ENCODE results near the gene CASQ1. TPM values are rescaled to one million over a fixed set of nuclear protein-coding genes. Genes with fewer than 3 reads are reported as not detected.

CASQ1 gene
- total RNA-seq, 8 experiments from 2014 or later = 0.16 to 0.81 (median 0.21) TPM; not detected in 1

DNA sequence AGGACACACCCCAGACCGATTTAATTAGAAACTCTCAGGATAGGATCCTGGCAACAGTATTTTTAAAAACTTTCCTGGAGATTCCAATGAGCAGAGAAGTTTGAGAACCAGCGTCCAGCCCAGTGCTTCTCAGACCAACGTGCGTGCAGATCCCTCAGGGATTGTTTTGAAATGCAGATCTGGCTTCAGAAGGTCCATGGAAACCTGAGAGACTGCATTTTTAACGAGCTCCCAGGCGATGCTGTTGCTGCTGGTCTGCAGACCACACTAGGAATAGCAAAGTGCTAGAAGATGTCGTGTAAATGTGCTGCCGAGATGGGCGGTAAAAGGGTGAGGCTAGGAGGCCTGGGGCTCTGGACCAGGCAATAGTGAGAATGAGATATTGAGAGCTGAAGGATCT lies 18.4 kb upstream of the CASQ1 start:
- WGBS, 10 experiments = 8 to 62% (median 21%) methylated on average over 2 to 9 of the region's 9 CpGs
- in situ Hi-C loops (cut with MboI; ENCODE audit: low pct_unique_long_range_greater_than_20kb in 2 of 9, low sequenced_read_pairs in 9 of 9, unreplicated experiment in 9 of 9) = no loop called here
- H3K4me3 ChIP-seq = no peak overlapping the region
- H3K27ac ChIP-seq = no peak overlapping the region
- ATAC-seq (replicated peaks in 6 of 8) = peak; percentile 35 to 93 (median 48)
- peaks cover 22 to 33% of the 10 kb centered on the region in 2 donors for H3K4me1 ChIP-seq (replicated peaks in 1 of 2)

- in situ Hi-C loops (cut with MboI; ENCODE audit: low pct_unique_long_range_greater_than_20kb in 2 of 9, low sequenced_read_pairs in 9 of 9, unreplicated experiment in 9 of 9) = no loop called here
- Histone ChIP-seq H3K27ac (no peak overlapping the region), H3K4me1 (replicated peaks in 1 of 2) (peaks cover 2 to 4% of the 10 kb centered on the region in 2 donors), H3K4me3 (no peak overlapping the region)
- 83 to 100% (median 93%) methylated on average over 1 to 2 of the region's 2 CpGs; no CpG with 5 or more reads in 2 of the 10 experiments for WGBS, 10 experiments
- ATAC-seq (replicated peaks in 6 of 8) = no peak
Observed at GRCh38 chr1:160177231-160177630, 13.1 kb upstream of the CASQ1 start.

DNA sequence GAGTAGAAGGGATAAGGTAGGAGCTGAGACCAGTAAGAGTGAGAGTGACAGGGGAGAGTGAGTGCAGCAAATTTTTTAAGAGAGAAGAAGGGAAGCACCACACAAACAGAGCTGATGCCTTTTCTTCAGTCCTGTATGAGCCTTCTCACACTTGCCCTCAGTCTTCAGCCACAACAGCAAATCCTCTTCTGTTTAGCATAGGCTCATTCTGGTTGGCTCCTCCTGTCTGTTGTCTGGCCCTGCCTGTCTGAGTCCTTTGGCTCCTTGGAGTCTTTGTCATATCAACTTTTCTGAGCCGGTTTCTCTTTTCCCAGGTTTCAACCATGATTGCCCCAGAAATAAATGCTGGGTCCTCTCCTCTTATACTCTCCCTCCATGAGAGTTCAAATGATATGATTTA lies 12.7 kb upstream of the CASQ1 start:
- WGBS, 10 experiments = 60 to 100% (median 83%) methylated on average over 1 of the region's 1 CpG; no CpG with 5 or more reads in 5 of the 10 experiments
- peak in 2 of 8 experiments; percentile 48 to 64 for ATAC-seq (replicated peaks in 6 of 8)
- Histone ChIP-seq H3K4me1 (replicated peaks in 1 of 2) (peaks cover 0 to 2% of the 10 kb centered on the region in 2 donors), H3K4me3 (no peak overlapping the region), H3K27ac (no peak overlapping the region)
- in situ Hi-C loops (cut with MboI; ENCODE audit: low pct_unique_long_range_greater_than_20kb in 2 of 9, low sequenced_read_pairs in 9 of 9, unreplicated experiment in 9 of 9) = no loop called here

GRCh38 chr1:160178731-160179130 lies 11.6 kb upstream of the CASQ1 start:
- peaks cover 0 to 2% of the 10 kb centered on the region in 2 donors for H3K4me1 ChIP-seq (replicated peaks in 1 of 2)
- in situ Hi-C loops (cut with MboI; ENCODE audit: low pct_unique_long_range_greater_than_20kb in 2 of 9, low sequenced_read_pairs in 9 of 9, unreplicated experiment in 9 of 9) = no loop called here
- no peak overlapping the region for H3K4me3 ChIP-seq
- WGBS, 10 experiments = 20 to 100% (median 91%) methylated on average over 1 to 2 of the region's 2 CpGs; no CpG with 5 or more reads in 2 of the 10 experiments
- H3K27ac ChIP-seq = no peak overlapping the region
- no peak for ATAC-seq (replicated peaks in 6 of 8)

GRCh38 chr1:160179336-160179735 lies 11.0 kb upstream of the CASQ1 start:
- Histone ChIP-seq H3K4me1 (replicated peaks in 1 of 2) (peaks cover 0 to 2% of the 10 kb centered on the region in 2 donors), H3K27ac (no peak overlapping the region), H3K4me3 (no peak overlapping the region)
- WGBS, 10 experiments = 0 to 100% (median 90%) methylated on average over 1 to 4 of the region's 4 CpGs; no CpG with 5 or more reads in 3 of the 10 experiments
- in situ Hi-C loops (cut with MboI; ENCODE audit: low pct_unique_long_range_greater_than_20kb in 2 of 9, low sequenced_read_pairs in 9 of 9, unreplicated experiment in 9 of 9) = no loop called here
- peak in 3 of 8 experiments; percentile 42 to 85 (median 71) for ATAC-seq (replicated peaks in 6 of 8)

DNA sequence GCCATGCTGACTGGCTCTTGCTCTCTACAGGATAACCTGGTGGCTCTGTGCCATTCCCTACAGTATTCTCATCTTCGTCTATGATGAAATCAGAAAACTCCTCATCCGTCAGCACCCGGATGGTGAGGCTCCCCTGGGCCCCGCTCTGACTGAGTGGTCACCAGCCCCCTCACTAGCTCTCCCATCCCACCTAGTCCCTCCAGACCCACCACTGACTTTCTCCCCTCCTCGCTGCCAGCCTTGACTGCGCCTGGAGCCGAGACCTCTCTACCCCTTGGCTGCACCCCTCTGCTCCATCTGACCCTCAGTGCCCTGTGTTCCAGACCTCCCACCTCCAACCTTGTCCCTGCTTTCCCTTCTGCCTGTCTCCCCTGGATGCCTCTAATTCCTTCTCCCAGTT lies 4.1 kb upstream of the CASQ1 start:
- WGBS, 10 experiments = 80 to 90% (median 87%) methylated on average over 2 to 4 of the region's 7 CpGs; no CpG with 5 or more reads in 6 of the 10 experiments
- no peak overlapping the region for H3K27ac ChIP-seq
- in situ Hi-C loops (cut with MboI; ENCODE audit: low pct_unique_long_range_greater_than_20kb in 2 of 9, low sequenced_read_pairs in 9 of 9, unreplicated experiment in 9 of 9) = no loop called here
- no peak overlapping the region for H3K4me3 ChIP-seq
- peaks cover 9 to 12% of the 10 kb centered on the region in 2 donors for H3K4me1 ChIP-seq (replicated peaks in 1 of 2)
- ATAC-seq (replicated peaks in 6 of 8) = no peak

- H3K27ac ChIP-seq = no peak overlapping the region
- WGBS, 10 experiments = 73 to 92% (median 75%) methylated on average over 2 of the region's 2 CpGs; no CpG with 5 or more reads in 7 of the 10 experiments
- H3K4me3 ChIP-seq = no peak overlapping the region
- peaks cover 9 to 12% of the 10 kb centered on the region in 2 donors for H3K4me1 ChIP-seq (replicated peaks in 1 of 2)
- ATAC-seq (replicated peaks in 6 of 8) = no peak
- in situ Hi-C loops (cut with MboI; ENCODE audit: low pct_unique_long_range_greater_than_20kb in 2 of 9, low sequenced_read_pairs in 9 of 9, unreplicated experiment in 9 of 9) = no loop called here
Observed at GRCh38 chr1:160186729-160187128, 3.6 kb upstream of the CASQ1 start.

GRCh38 chr1:160187407-160187806 lies 3.0 kb upstream of the CASQ1 start:
- Histone ChIP-seq H3K4me1 (replicated peaks in 1 of 2) (peaks cover 9 to 12% of the 10 kb centered on the region in 2 donors), H3K4me3 (no peak overlapping the region), H3K27ac (no peak overlapping the region)
- WGBS, 10 experiments = 0 to 93% (median 75%) methylated on average over 1 to 7 of the region's 7 CpGs; no CpG with 5 or more reads in 4 of the 10 experiments
- no peak for ATAC-seq (replicated peaks in 6 of 8)
- in situ Hi-C loops (cut with MboI; ENCODE audit: low pct_unique_long_range_greater_than_20kb in 2 of 9, low sequenced_read_pairs in 9 of 9, unreplicated experiment in 9 of 9) = no loop called here

GRCh38 chr1:160188341-160188740 lies 2.0 kb upstream of the CASQ1 start:
- Histone ChIP-seq H3K27ac (no peak overlapping the region), H3K4me3 (no peak overlapping the region), H3K4me1 (replicated peaks in 1 of 2) (peaks cover 11 to 18% of the 10 kb centered on the region in 2 donors)
- WGBS, 10 experiments = 60 to 100% (median 92%) methylated on average over 1 to 4 of the region's 7 CpGs; no CpG with 5 or more reads in 5 of the 10 experiments
- ATAC-seq (replicated peaks in 6 of 8) = no peak
- in situ Hi-C loops (cut with MboI; ENCODE audit: low pct_unique_long_range_greater_than_20kb in 2 of 9, low sequenced_read_pairs in 9 of 9, unreplicated experiment in 9 of 9) = no loop called here

DNA sequence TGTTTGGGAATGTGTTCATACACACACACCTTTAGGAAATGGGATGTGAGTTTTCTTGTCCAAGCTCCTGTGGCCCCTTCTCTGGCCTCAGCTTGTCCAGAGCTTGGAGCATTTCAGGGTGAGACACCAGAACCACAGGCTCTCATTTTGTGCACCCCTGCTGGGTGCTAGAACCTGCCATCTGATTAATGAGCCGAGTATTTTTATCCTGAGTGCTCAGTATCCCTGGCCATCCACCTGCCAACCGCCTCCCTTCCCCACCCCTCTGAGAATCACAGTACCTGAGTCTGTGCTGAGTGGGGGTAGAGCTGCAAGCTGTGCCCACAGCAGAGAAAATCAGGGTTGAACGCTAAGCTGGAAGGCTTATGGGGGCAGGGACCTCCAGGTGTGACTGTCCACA lies 1.4 kb downstream of the CASQ1 start:
- no peak for ATAC-seq (replicated peaks in 6 of 8)
- in situ Hi-C loops (cut with MboI; ENCODE audit: low pct_unique_long_range_greater_than_20kb in 2 of 9, low sequenced_read_pairs in 9 of 9, unreplicated experiment in 9 of 9) = loop anchor here in 1 of 9 experiments (10.0 kb wide), 1 partner anchor 103 kb away; no protein-coding TSS in a partner anchor
- Histone ChIP-seq H3K4me1 (replicated peaks in 1 of 2) (peaks cover 17 to 23% of the 10 kb centered on the region in 2 donors), H3K27ac (no peak overlapping the region), H3K4me3 (no peak overlapping the region)
- 33 to 100% (median 89%) methylated on average over 1 to 3 of the region's 3 CpGs; no CpG with 5 or more reads in 4 of the 10 experiments for WGBS, 10 experiments

DNA sequence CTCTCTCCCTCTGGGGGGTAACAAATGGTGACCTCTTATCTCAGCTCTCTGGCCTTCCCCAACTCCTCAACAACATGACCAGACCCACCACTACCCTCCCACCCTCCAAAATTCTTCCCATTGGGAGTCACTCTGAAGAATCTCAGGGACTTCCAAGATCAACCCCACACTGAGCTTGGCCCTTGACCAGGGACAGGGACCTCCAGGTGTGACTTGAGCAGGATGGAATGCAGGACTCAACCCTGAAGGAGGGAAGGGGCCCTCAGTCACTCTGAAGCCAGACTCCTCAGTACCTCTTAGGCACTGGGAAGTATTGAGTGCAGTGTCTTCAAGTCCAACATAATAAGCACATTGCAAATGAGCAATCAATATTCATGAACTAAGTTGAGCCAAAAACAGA lies 1.9 kb downstream of the CASQ1 start:
- in situ Hi-C loops (cut with MboI; ENCODE audit: low pct_unique_long_range_greater_than_20kb in 2 of 9, low sequenced_read_pairs in 9 of 9, unreplicated experiment in 9 of 9) = loop anchor here in 1 of 9 experiments (10.0 kb wide), 1 partner anchor 103 kb away; no protein-coding TSS in a partner anchor
- ATAC-seq (replicated peaks in 6 of 8) = peak in 3 of 8 experiments; percentile 7 to 59 (median 14)
- Histone ChIP-seq H3K4me3 (no peak overlapping the region), H3K27ac (no peak overlapping the region), H3K4me1 (replicated peaks in 1 of 2) (peaks cover 17 to 23% of the 10 kb centered on the region in 2 donors)

DNA sequence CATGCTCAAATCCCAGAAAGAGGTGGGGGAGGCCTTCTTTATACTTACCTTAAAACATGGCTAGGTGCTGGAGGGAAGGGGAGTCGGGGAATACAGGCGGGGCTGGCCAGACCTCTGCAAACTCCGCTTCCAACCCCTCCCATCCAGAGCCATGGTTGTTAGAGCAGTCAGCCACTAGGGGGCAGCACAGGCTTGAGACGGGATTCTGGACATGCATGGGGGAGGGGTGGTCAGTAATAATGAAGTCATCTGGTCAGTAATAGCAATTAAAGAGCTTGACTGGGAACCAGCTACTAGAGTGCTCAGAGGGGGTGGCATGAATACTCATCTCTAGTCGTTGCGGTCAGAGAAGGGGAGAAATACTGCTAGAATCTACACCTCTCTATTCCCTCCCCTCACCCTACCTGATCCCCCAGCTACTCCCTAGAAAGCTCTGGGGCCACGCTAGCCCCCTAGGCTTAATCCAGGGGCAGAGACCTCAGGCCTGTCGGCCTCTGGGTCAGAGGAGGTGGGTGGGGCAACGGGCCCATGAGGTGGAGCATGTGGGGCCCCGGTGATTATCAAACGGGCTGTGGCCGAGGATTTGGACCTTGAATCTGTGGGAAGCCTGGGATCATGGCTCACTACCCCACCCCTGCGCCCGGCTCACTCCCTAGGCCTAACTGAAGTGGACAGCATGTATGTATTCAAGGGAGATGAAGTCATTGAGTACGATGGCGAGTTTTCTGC lies 2.9 kb downstream of the CASQ1 start:
- no peak overlapping the region for H3K4me3 ChIP-seq
- WGBS, 10 experiments = 32 to 70% (median 40%) methylated on average over 2 to 12 of the region's 16 CpGs; no CpG with 5 or more reads in 4 of the 10 experiments
- in situ Hi-C loops (cut with MboI; ENCODE audit: low pct_unique_long_range_greater_than_20kb in 2 of 9, low sequenced_read_pairs in 9 of 9, unreplicated experiment in 9 of 9) = loop anchor here in 1 of 9 experiments (10.0 kb wide), 1 partner anchor 102 kb away; no protein-coding TSS in a partner anchor
- peak; percentile 85 to 94 (median 93) for ATAC-seq (replicated peaks in 6 of 8)
- peak overlapping the region; percentile 40 to 52 for H3K27ac ChIP-seq
- peaks cover 17 to 23% of the 10 kb centered on the region in 2 donors for H3K4me1 ChIP-seq (replicated peaks in 1 of 2)

All from motor neuron (in vitro differentiated cells).